Measurements from ENCODE around the gene MSI2.

GRCh38 chr17:57366558-57367351, 110.4 kb downstream of the MSI2 start:
- TF ChIP-seq CTCF (IDR thresholded peaks at IDR 0.05; ENCODE audit: insufficient read depth, low read length, poor library complexity, severe bottlenecking) (no peak), EZH2phosphoT487 (conservative IDR thresholded peaks at IDR 0.05; ENCODE audit: low read length) (no peak)

Measured in SU-DHL-6 (cell line).